H1 (cell line): ENCODE results near the gene ATF7IP2. TPM values are rescaled to one million over a fixed set of nuclear protein-coding genes. Genes with fewer than 3 reads are reported as not detected.

Experiments used
- CTCF ChIA-PET: fragments of 300-600 bp; sonication (Branson Sonifier 250); formaldehyde crosslinking; loops from one replicate; lab custom pipeline; 2021; ENCODE audit not compliant: partially characterized antibody; lab: Charles Lee
- POLR2A ChIA-PET: fragments of 300-600 bp; sonication (Branson Sonifier 250); formaldehyde crosslinking; loops from one replicate; lab custom pipeline; 2021; ENCODE audit warnings: inconsistent platforms; ENCODE audit not compliant: partially characterized antibody; lab: Charles Lee
- DNase-seq, 2 experiments: peaks; one replicate each; pipeline versions ENCODE4 v3.0.0 to v3.0.0-alpha.2; 2010 to 2022; ENCODE audit warnings: low spot score in 2 of 2, low read depth in 1 of 2, mixed read lengths in 1 of 2
- FAIRE-seq: peaks from 2 replicates; lab custom pipeline; 2011; peaks lifted over from hg19 to GRCh38; lab: Jason Lieb, UNC
- H2AFZ ChIP-seq: 2 replicates; pipeline ENCODE4 v1.8.1; 2012; ENCODE audit warnings: low read length, inconsistent platforms
- H2AK5ac ChIP-seq: 2 replicates; pipeline ENCODE4 v1.6.1; 2013; ENCODE audit warnings: low read depth, low read length
- H2BK120ac ChIP-seq: replicated peaks from 2 replicates; pipeline ENCODE3; 2013; ENCODE audit warnings: low read depth, low read length, inconsistent platforms
- H2BK12ac ChIP-seq: 2 replicates; pipeline ENCODE4 v1.6.1; 2013; ENCODE audit warnings: low read depth, low read length
- H2BK15ac ChIP-seq: 2 replicates; pipeline ENCODE4 v1.6.1; 2013; ENCODE audit warnings: low read length
- H2BK20ac ChIP-seq: 2 replicates; pipeline ENCODE4 v1.6.1; 2013; ENCODE audit warnings: low read length
- H2BK5ac ChIP-seq: 2 replicates; pipeline ENCODE4 v1.6.1; 2013; ENCODE audit warnings: low read depth, low read length
- H3K14ac ChIP-seq: 2 replicates; pipeline ENCODE4 v1.6.1; 2013; ENCODE audit warnings: inconsistent platforms; ENCODE audit not compliant: insufficient read length
- H3K18ac ChIP-seq: 2 replicates; pipeline ENCODE4 v1.6.1; 2013; ENCODE audit warnings: low read length; ENCODE audit errors: extremely low read depth
- H3K23ac ChIP-seq: 2 replicates; pipeline ENCODE4 v1.6.1; 2013; ENCODE audit warnings: inconsistent platforms; ENCODE audit not compliant: insufficient read length
- H3K23me2 ChIP-seq: 2 replicates; pipeline ENCODE4 v1.6.1; 2013; ENCODE audit warnings: low read depth, low read length
- H3K27ac ChIP-seq: 2 replicates; pipeline ENCODE4 v1.6.1; 2011; ENCODE audit warnings: low read depth, low read length, inconsistent platforms
- H3K27me3 ChIP-seq, 4 experiments: replicated peaks in 1 of 4; 1 replicate in 1 of 4; 2 replicates in 3 of 4; pipeline versions ENCODE4 v1.6.1 to v1.8.1; 2011 to 2013; ENCODE audit warnings: low read length in 3 of 4, mild to moderate bottlenecking in 3 of 4, inconsistent platforms in 2 of 4, mixed read lengths in 2 of 4, moderate library complexity in 1 of 4; ENCODE audit not compliant: control insufficient read depth in 3 of 4, insufficient read depth in 3 of 4; ENCODE audit errors: extremely low read depth in 1 of 4
- H3K36me3 ChIP-seq, 4 experiments: 2 replicates each; pipeline versions ENCODE4 v1.6.1 to v1.8.1; 2011 to 2013; ENCODE audit warnings: mild to moderate bottlenecking in 4 of 4, low read length in 3 of 4, moderate library complexity in 2 of 4, control low read depth in 1 of 4, inconsistent platforms in 1 of 4; ENCODE audit not compliant: insufficient read depth in 4 of 4, control insufficient read depth in 2 of 4
- H3K4ac ChIP-seq: replicated peaks from 2 replicates; pipeline ENCODE3; 2013; ENCODE audit warnings: low read length, low read depth, mixed read lengths, inconsistent platforms; ENCODE audit not compliant: insufficient read length
- H3K4me1 ChIP-seq, 4 experiments: replicated peaks in 1 of 4; 1 replicate in 1 of 4; 2 replicates in 3 of 4; pipeline versions ENCODE4 v1.6.1 to v1.8.1; 2011 to 2013; ENCODE audit warnings: low read length in 3 of 4, inconsistent platforms in 2 of 4, mixed read lengths in 1 of 4; ENCODE audit not compliant: insufficient read depth in 4 of 4, control insufficient read depth in 3 of 4
- H3K4me2 ChIP-seq, 2 experiments: 2 replicates each; pipeline versions ENCODE4 v1.6.1 to v1.8.1; 2011 to 2013; ENCODE audit warnings: low read depth in 2 of 2, low read length in 2 of 2, control low read depth in 1 of 2, inconsistent platforms in 1 of 2, mild to moderate bottlenecking in 1 of 2; ENCODE audit not compliant: insufficient read depth in 1 of 2
- H3K4me3 ChIP-seq, 4 experiments: fragments of 200-600, 300-600 bp in 1 of 4; sonication (generic), shearing (Covaris generic), sonication (Bioruptor Twin) in 1 of 4; 2 replicates each; pipeline versions ENCODE4 v1.5.1 to v1.8.1; 2011 to 2016; ENCODE audit warnings: low read length in 4 of 4, low read depth in 3 of 4, control low read depth in 2 of 4, inconsistent platforms in 2 of 4, mild to moderate bottlenecking in 2 of 4, mixed read lengths in 1 of 4, moderate library complexity in 1 of 4; ENCODE audit not compliant: insufficient read depth in 2 of 4; ENCODE audit errors: extremely low read depth in 1 of 4
- H3K56ac ChIP-seq: replicated peaks from 2 replicates; pipeline ENCODE3; 2013; ENCODE audit warnings: low read depth, mild to moderate bottlenecking, mixed read lengths, low read length, inconsistent platforms; ENCODE audit not compliant: insufficient read length
- H3K79me1 ChIP-seq: 2 replicates; pipeline ENCODE4 v1.6.1; 2013; ENCODE audit warnings: low read depth, low read length, control low read depth
- H3K79me2 ChIP-seq, 2 experiments: 2 replicates each; pipeline versions ENCODE4 v1.6.1 to v1.8.1; 2012 to 2013; ENCODE audit warnings: low read length in 2 of 2, mild to moderate bottlenecking in 2 of 2, inconsistent platforms in 1 of 2; ENCODE audit not compliant: insufficient read depth in 2 of 2, control insufficient read depth in 1 of 2
- H3K9ac ChIP-seq, 4 experiments: replicated peaks in 1 of 4; 1 replicate in 1 of 4; 2 replicates in 3 of 4; pipeline versions ENCODE4 v1.6.1 to v1.8.1; 2011 to 2013; ENCODE audit warnings: low read depth in 3 of 4, low read length in 3 of 4, control low read depth in 2 of 4, mild to moderate bottlenecking in 2 of 4, moderate library complexity in 2 of 4, inconsistent platforms in 1 of 4; ENCODE audit errors: extremely low read depth in 1 of 4
- H3K9me3 ChIP-seq, 2 experiments: 2 replicates each; pipeline versions ENCODE4 v1.6.1 to v1.8.1; 2012 to 2013; ENCODE audit warnings: mild to moderate bottlenecking in 2 of 2, moderate library complexity in 2 of 2, control low read depth in 1 of 2, inconsistent platforms in 1 of 2, low read depth in 1 of 2, low read length in 1 of 2, mixed read lengths in 1 of 2; ENCODE audit not compliant: insufficient read depth in 2 of 2
- H4K20me1 ChIP-seq, 2 experiments: replicated peaks in 1 of 2; 2 replicates each; pipeline versions ENCODE3 to v1.8.1; 2011 to 2013; ENCODE audit warnings: inconsistent platforms in 2 of 2, low read length in 2 of 2, mild to moderate bottlenecking in 1 of 2; ENCODE audit not compliant: insufficient read depth in 2 of 2, control insufficient read depth in 1 of 2
- H4K5ac ChIP-seq: 2 replicates; pipeline ENCODE4 v1.6.1; 2013; ENCODE audit warnings: low read length, low read depth, mixed read lengths, inconsistent platforms; ENCODE audit not compliant: insufficient read length
- H4K8ac ChIP-seq: 2 replicates; pipeline ENCODE4 v1.8.0; 2013; ENCODE audit warnings: mild to moderate bottlenecking, moderate library complexity, low read length, inconsistent platforms; ENCODE audit not compliant: insufficient read depth; ENCODE audit errors: extremely low read depth
- H4K91ac ChIP-seq: replicated peaks from 2 replicates; pipeline ENCODE3; 2013; ENCODE audit warnings: low read length, mixed read lengths, inconsistent platforms; ENCODE audit not compliant: insufficient read length
- CTCF ChIP-seq, 3 experiments: IDR thresholded peaks; 1 replicate in 2 of 3; 2 replicates in 1 of 3; pipeline versions ENCODE4 v1.5.1 to v1.6.1; 2011; ENCODE audit warnings: low read length in 3 of 3, mild to moderate bottlenecking in 3 of 3, inconsistent platforms in 2 of 3, low read depth in 1 of 3, moderate library complexity in 1 of 3; ENCODE audit not compliant: insufficient read depth in 1 of 3; ENCODE audit errors: control extremely low read depth in 1 of 3
- GABPA ChIP-seq: IDR thresholded peaks from 2 replicates; pipeline ENCODE4 v1.6.1; 2011; ENCODE audit warnings: mild to moderate bottlenecking, low read length, moderate library complexity, borderline replicate concordance; ENCODE audit not compliant: insufficient read depth
- GTF2F1 ChIP-seq: IDR thresholded peaks from 2 replicates; pipeline ENCODE4 v1.6.1; 2012; ENCODE audit warnings: low read depth, low read length, improper control_type of control experiment, borderline replicate concordance
- USF2 ChIP-seq: IDR thresholded peaks from 2 replicates; pipeline ENCODE4 v1.6.1; 2011; ENCODE audit warnings: low read length, improper control_type of control experiment
- WGBS, 2 experiments: shearing (Covaris generic) in 1 of 2; methylation state at CpG; one replicate each; pipeline versions ENCODE4 v1.1.6 to v1.1.7; 2013 to 2015; ENCODE audit warnings: low lambda C conversion rate in 2 of 2, mixed read lengths in 2 of 2, inconsistent platforms in 1 of 2, low coverage in 1 of 2, missing lambda C conversion rate in 1 of 2; ENCODE audit not compliant: insufficient replicate concordance in 2 of 2, insufficient coverage in 1 of 2, insufficient read length in 1 of 2; ENCODE audit errors: extremely low coverage in 1 of 2, missing lambda C conversion rate in 1 of 2; 5-methylcytosine and 5-hydroxymethylcytosine counted together
- long read RNA-seq, 2 experiments: library from RNA in 1 of 2; library from capped mRNA in 1 of 2; stranded (forward); transcript quantifications; one replicate each; pipeline ENCODE4 v2.0.0, GENCODE V29; 2021; ENCODE audit warnings: inconsistent platforms in 1 of 2
- polyA minus RNA-seq, 3 experiments: library from RNA; depleted of rRNA, polyadenylated mRNA; stranded (reverse); fragments of >200 nt; gene quantifications; 1 replicate in 2 of 3; 2 replicates in 1 of 3; pipeline ENCODE4 v1.2.3, GENCODE V29; 2011
- polyA plus RNA-seq, 7 experiments: library from polyadenylated mRNA; depleted of rRNA in 3 of 7; stranded (reverse) in 5 of 7; unstranded in 2 of 7; fragments of >200 nt in 5 of 7; fragments of 200-250 nt in 2 of 7; gene quantifications; 1 replicate in 5 of 7; 2 replicates in 1 of 7; 4 replicates in 1 of 7; pipeline versions ENCODE4 v1.2.1 to v1.2.3, GENCODE V29; 2011 to 2013; ENCODE audit warnings: missing spikeins in 2 of 7, mixed read lengths in 2 of 7
- total RNA-seq: library from RNA; stranded (reverse); fragmentation: NEBNext Ultra II Directional; extraction: Animal tissue kit (Norgen Biotek cat#: 25700); gene quantifications from 2 replicates; pipeline ENCODE4 v1.2.1, GENCODE V29; 2021

Gene ATF7IP2
- total RNA-seq (32.8 and 38.2 TPM in 2 replicates), polyA plus RNA-seq (2011; rRNA removed) (17.0 and 28.7 TPM in 2 replicates), polyA minus RNA-seq (2011; rRNA and poly(A)+ RNA removed) (32.3 and 50.4 TPM in 2 replicates)
- polyA plus RNA-seq (2011; cell fraction: cytosol; rRNA removed) = 24.4 TPM
- 15.0 TPM for polyA plus RNA-seq (2011; cell fraction: nucleus; rRNA removed)
- polyA plus RNA-seq (2012, experiment 1 of 2) = 16.5 to 27.8 TPM (median 20.3 TPM) in 4 replicates
- polyA plus RNA-seq (2012, experiment 2 of 2) = 27.1 TPM
- 19.4 TPM for polyA plus RNA-seq (2013, experiment 1 of 2)
- polyA plus RNA-seq (2013, experiment 2 of 2) = 19.0 TPM
- polyA minus RNA-seq (2011; cell fraction: cytosol; rRNA and poly(A)+ RNA removed) = 7.9 TPM
- polyA minus RNA-seq (2011; cell fraction: nucleus; rRNA and poly(A)+ RNA removed) = 67.1 TPM
- long read RNA-seq, experiment 1, transcript ATF7IP2-214 (3 exons, 576 nt) = major isoform, 6 of 13 reads
- long read RNA-seq, experiment 1, partial matches to known transcripts = 4 of 13 reads
- long read RNA-seq, experiment 1, other reads (novel, unspliced or antisense) = 1 of 13 reads
- long read RNA-seq, experiment 2, partial matches to known transcripts = 0 of 2 reads
- long read RNA-seq, experiment 2, other reads (novel, unspliced or antisense) = 2 of 2 reads

- no peak within 1 kb of the TSS for H2BK15ac ChIP-seq
- no peak within 1 kb of the TSS for H2AK5ac ChIP-seq
- H2AFZ ChIP-seq = peak within 1 kb of the TSS; percentile 28; the same call in 1 of the 2 replicates
- H3K27me3 ChIP-seq = no peaks in the 10 kb centered on the region
- peaks cover 0 to 42% of the 10 kb centered on the region in 2 experiments; a peak in 2 of 4 replicates for H3K79me2 ChIP-seq
- no peak within 1 kb of the TSS for H3K56ac ChIP-seq
- no peak within 1 kb of the TSS for H2BK5ac ChIP-seq
- H3K79me1 ChIP-seq = peaks cover 6% of the 10 kb centered on the region
- peaks cover 0 to 5% (median 2%) of the 10 kb centered on the region in 4 experiments; a peak in 3 of 7 replicates for H3K4me1 ChIP-seq
- 0 out of 2 replicates have a peak, but pooled peaks cover 2% of the 10 kb centered on the region for H3K23me2 ChIP-seq
- peaks cover 0 to 2% of the 10 kb centered on the region in 2 experiments for H4K20me1 ChIP-seq
- no peaks in the 10 kb centered on the region for H3K9me3 ChIP-seq
- no peak within 1 kb of the TSS for H2BK120ac ChIP-seq
- CTCF ChIA-PET = no interaction called here
- 5% methylated on average over 57 of the region's 66 CpGs; no CpG with 5 or more reads in 1 of the 2 experiments for WGBS, 2 experiments
- H3K27ac ChIP-seq = no peak within 1 kb of the TSS
- no peak within 1 kb of the TSS for H3K4ac ChIP-seq
- H3K36me3 ChIP-seq = no peaks in the 10 kb centered on the region; a peak in 1 of 8 replicates
- H4K5ac ChIP-seq = no peak within 1 kb of the TSS
- H4K91ac ChIP-seq = no peak within 1 kb of the TSS
- H2BK20ac ChIP-seq = no peak within 1 kb of the TSS
- H3K14ac ChIP-seq = no peak within 1 kb of the TSS
- peak within 1 kb of the TSS; percentile 74 to 80 for H3K4me2 ChIP-seq
- H3K18ac ChIP-seq = no peak within 1 kb of the TSS
- DNase-seq (peak; percentile 89 to 96), FAIRE-seq (no peak)
- H2BK12ac ChIP-seq = no peak within 1 kb of the TSS
- peak within 1 kb of the TSS; percentile 65 to 97 (median 89) for H3K4me3 ChIP-seq
- peak within 1 kb of the TSS in 3 of 4 experiments; percentile 63 to 77 (median 68); a peak in 6 of 7 replicates for H3K9ac ChIP-seq
- POLR2A ChIA-PET = interaction anchor here (0.7 to 2.0 kb wide), 7 partner anchors 9 to 135 kb away, joined by 3 to 12 read pairs (median 4); no protein-coding TSS in a partner anchor
- peak within 1 kb of the TSS; percentile 85; the same call in 1 of the 2 replicates for H4K8ac ChIP-seq
- H3K23ac ChIP-seq = no peak within 1 kb of the TSS
- TF ChIP-seq CTCF (IDR thresholded peaks at IDR 0.05; ENCODE audit: control extremely low read depth in 1 of 3, insufficient read depth in 1 of 3, low read depth in 1 of 3, low read length in 3 of 3) (no peak), GABPA (0 out of 2 replicates have a peak, but pooled peaks have one; percentile 5), USF2 (peak; percentile 75), GTF2F1 (peak; percentile 73; the same call in 1 of the 2 replicates)
These were observed at the start of gene ATF7IP2 for GRCh38 chr16:10385725-10386516. ATF7IP2 (plus strand) TSS chr16:10386061; CDS start chr16:10430621, 44,560 bp downstream.
